ENCODE measurements around the gene MSS51.

The MSS51 gene

GRCh38 chr10:73432646-73433537 is 469 bp downstream of the MSS51 start:
- TF ChIP-seq CTCF (IDR thresholded peaks at IDR 0.05): no peak
- peaks cover 47% of the 10 kb centered on the region for H3K36me3 ChIP-seq
- no peak overlapping the region for H3K4me3 ChIP-seq (ENCODE audit: low read depth in 1 of 2, low read length in 1 of 2)
- no peaks in the 10 kb centered on the region for H3K27me3 ChIP-seq
- no peak overlapping the region for H3K27ac ChIP-seq
- no peaks in the 10 kb centered on the region for H3K4me1 ChIP-seq (ENCODE audit: control insufficient read depth in 1 of 2, insufficient read depth in 1 of 2, low read depth in 1 of 2, low read length in 1 of 2)
- H3K9me3 ChIP-seq: no peaks in the 10 kb centered on the region

GRCh38 chr10:73426318-73426717 is 7.0 kb downstream of the MSS51 start:
- H3K36me3 ChIP-seq: peaks cover 66% of the 10 kb centered on the region

GRCh38 chr10:73424478-73424877 is 8.9 kb downstream of the MSS51 start:
- Histone ChIP-seq H3K4me1 (ENCODE audit: control insufficient read depth in 1 of 2, insufficient read depth in 1 of 2, low read depth in 1 of 2, low read length in 1 of 2) (peaks cover 6 to 7% of the 10 kb centered on the region in 2 experiments), H3K36me3 (peaks cover 63% of the 10 kb centered on the region)

More at GRCh38 chr10:73426318-73426717, 7.0 kb downstream of the MSS51 start:
- H3K4me1 ChIP-seq (ENCODE audit: control insufficient read depth in 1 of 2, insufficient read depth in 1 of 2, low read depth in 1 of 2, low read length in 1 of 2): peaks cover 4 to 6% of the 10 kb centered on the region in 2 experiments
- H3K9me3 ChIP-seq: no peaks in the 10 kb centered on the region
- no peak for TF ChIP-seq CTCF (IDR thresholded peaks at IDR 0.05)
- H3K4me3 ChIP-seq (ENCODE audit: low read depth in 1 of 2, low read length in 1 of 2): no peak overlapping the region
- no peak overlapping the region for H3K27ac ChIP-seq
- no peaks in the 10 kb centered on the region for H3K27me3 ChIP-seq

GRCh38 chr10:73423309-73423708 is 10.1 kb downstream of the MSS51 start:
- H3K4me1 ChIP-seq (ENCODE audit: control insufficient read depth in 1 of 2, insufficient read depth in 1 of 2, low read depth in 1 of 2, low read length in 1 of 2): peaks cover 6 to 12% of the 10 kb centered on the region in 2 experiments
- no peak for TF ChIP-seq CTCF (IDR thresholded peaks at IDR 0.05)
- no peak overlapping the region for H3K27ac ChIP-seq
- H3K4me3 ChIP-seq (ENCODE audit: low read depth in 1 of 2, low read length in 1 of 2): no peak overlapping the region
- no peaks in the 10 kb centered on the region for H3K27me3 ChIP-seq
- no peaks in the 10 kb centered on the region for H3K9me3 ChIP-seq
- H3K36me3 ChIP-seq: peaks cover 56% of the 10 kb centered on the region

More at GRCh38 chr10:73424478-73424877, 8.9 kb downstream of the MSS51 start:
- H3K4me3 ChIP-seq (ENCODE audit: low read depth in 1 of 2, low read length in 1 of 2): no peak overlapping the region
- TF ChIP-seq CTCF (IDR thresholded peaks at IDR 0.05): no peak
- H3K9me3 ChIP-seq: no peaks in the 10 kb centered on the region
- no peaks in the 10 kb centered on the region for H3K27me3 ChIP-seq
- H3K27ac ChIP-seq: no peak overlapping the region

- Histone ChIP-seq H3K4me3 (ENCODE audit: low read depth in 1 of 2, low read length in 1 of 2) (no peak overlapping the region), H3K36me3 (no peaks in the 10 kb centered on the region), H3K9me3 (no peaks in the 10 kb centered on the region), H3K4me1 (ENCODE audit: control insufficient read depth in 1 of 2, insufficient read depth in 1 of 2, low read depth in 1 of 2, low read length in 1 of 2) (peaks cover 17 to 30% of the 10 kb centered on the region in 2 experiments), H3K27ac (no peak overlapping the region), H3K27me3 (peaks cover 7% of the 10 kb centered on the region)
- TF ChIP-seq CTCF (IDR thresholded peaks at IDR 0.05): no peak
Measured at GRCh38 chr10:73416571-73416970, 16.8 kb downstream of the MSS51 start.

Data from neutrophil (primary cell).